NCI-H2171 treated with DMSO at 0.1 percent for 48 hours (cell line): ENCODE data around the gene GNG13.
A peak's percentile ranks its signal among the peaks of the same experiment; 100 is the strongest.

Experiments
- DNase-seq: peaks from one replicate; lab custom pipeline; 2025; lab: John Stamatoyannopoulos, UW

The GNG13 gene

GRCh38 chr16:813204-813915, 12.8 kb upstream of the GNG13 start:
- DNase-seq: no peak

- no peak for DNase-seq
Observed at GRCh38 chr16:808085-808386, 7.5 kb upstream of the GNG13 start.

- peak; percentile 65 for DNase-seq
Observed at GRCh38 chr16:807347-808084, 7.0 kb upstream of the GNG13 start.

- DNase-seq: no peak
Observed at GRCh38 chr16:805474-805873, 4.9 kb upstream of the GNG13 start.

GRCh38 chr16:804193-805048, 3.9 kb upstream of the GNG13 start:
- DNase-seq: no peak

- DNase-seq: no peak
Observed at GRCh38 chr16:803754-804080, 3.2 kb upstream of the GNG13 start.

GRCh38 chr16:802914-803753, 2.6 kb upstream of the GNG13 start:
- no peak for DNase-seq

GRCh38 chr16:802461-802860, 1.9 kb upstream of the GNG13 start:
- no peak for DNase-seq

- DNase-seq: no peak
Observed at GRCh38 chr16:801584-802363, 1.2 kb upstream of the GNG13 start.

- DNase-seq: no peak
Observed at GRCh38 chr16:800834-801511, 439 bp upstream of the GNG13 start.

GRCh38 chr16:799111-799947, 1.2 kb downstream of the GNG13 start:
- DNase-seq: no peak

GRCh38 chr16:798666-799065, 1.9 kb downstream of the GNG13 start:
- no peak for DNase-seq

- DNase-seq: no peak
Observed at GRCh38 chr16:797686-798085, 2.8 kb downstream of the GNG13 start.

- no peak for DNase-seq
Observed at GRCh38 chr16:797120-797420, 3.5 kb downstream of the GNG13 start.

GRCh38 chr16:796296-797119, 4.0 kb downstream of the GNG13 start:
- DNase-seq: no peak

- no peak for DNase-seq
Observed at GRCh38 chr16:795580-796229, 4.8 kb downstream of the GNG13 start.

- DNase-seq: no peak
Observed at GRCh38 chr16:794853-795466, 5.6 kb downstream of the GNG13 start.
